ENCODE measurements around the gene CHMP6.
"Not testable (repeated sequence)": the region's sequence is repeated elsewhere in the genome, so short reads cannot be mapped to it uniquely, and the experiment has no call there.

CHMP6 gene

GRCh38 chr17:81017330-81017729 lies 25.7 kb downstream of the CHMP6 start:
- DNase-seq = not testable (repeated sequence)

- no peak for DNase-seq
Measured at GRCh38 chr17:81018044-81018802, 26.6 kb downstream of the CHMP6 start.

- no peak for DNase-seq
Measured at GRCh38 chr17:81019563-81020442, 28.2 kb downstream of the CHMP6 start.

- no peak for DNase-seq
Measured at GRCh38 chr17:81020443-81020766, 28.8 kb downstream of the CHMP6 start.

- no peak for DNase-seq
Measured at GRCh38 chr17:81020767-81021497, 29.3 kb downstream of the CHMP6 start.

GRCh38 chr17:81021531-81022343 lies 30.1 kb downstream of the CHMP6 start:
- DNase-seq = no peak

GRCh38 chr17:81022344-81022676 lies 30.7 kb downstream of the CHMP6 start:
- no peak for DNase-seq

GRCh38 chr17:81025065-81025740 lies 33.6 kb downstream of the CHMP6 start:
- DNase-seq = no peak

GRCh38 chr17:81025741-81026129 lies 34.1 kb downstream of the CHMP6 start:
- DNase-seq = no peak

GRCh38 chr17:81026266-81027036 lies 34.8 kb downstream of the CHMP6 start:
- DNase-seq = no peak

GRCh38 chr17:81027038-81027437 lies 35.4 kb downstream of the CHMP6 start:
- no peak for DNase-seq

- peak; percentile 57 for DNase-seq
Measured at GRCh38 chr17:81027591-81028505, 36.2 kb downstream of the CHMP6 start.

GRCh38 chr17:81028506-81028858 lies 36.8 kb downstream of the CHMP6 start:
- no peak for DNase-seq

- DNase-seq = no peak
Measured at GRCh38 chr17:81029859-81030258, 38.2 kb downstream of the CHMP6 start.

GRCh38 chr17:81030312-81030711 lies 38.7 kb downstream of the CHMP6 start:
- not testable (repeated sequence) for DNase-seq

- no peak for DNase-seq
Measured at GRCh38 chr17:81030741-81031565, 39.3 kb downstream of the CHMP6 start.

- DNase-seq = no peak
Measured at GRCh38 chr17:81031566-81032550, 40.2 kb downstream of the CHMP6 start.
